Glomerular visceral epithelial cell (primary cell): ENCODE measurements around the gene PTPN2.

Experiments
- DNase-seq: peaks from one replicate; pipeline ENCODE4 v3.0.0-alpha.2; 2016; ENCODE audit errors: extremely low spot score

The PTPN2 gene

GRCh38 chr18:12857991-12858544 is 26.0 kb downstream of the PTPN2 start:
- no peak for DNase-seq

GRCh38 chr18:12857215-12857905 is 26.7 kb downstream of the PTPN2 start:
- DNase-seq, result no peak

- no peak for DNase-seq
These were observed 28.1 kb downstream of the PTPN2 start for GRCh38 chr18:12855916-12856315.

- no peak for DNase-seq
These were observed 31.3 kb downstream of the PTPN2 start for GRCh38 chr18:12852566-12853315.

GRCh38 chr18:12851716-12852115 is 32.3 kb downstream of the PTPN2 start:
- DNase-seq, result no peak

- DNase-seq, result no peak
These were observed 34.5 kb downstream of the PTPN2 start for GRCh38 chr18:12849548-12849947.

GRCh38 chr18:12848405-12848804 is 35.6 kb downstream of the PTPN2 start:
- DNase-seq, result no peak

GRCh38 chr18:12844391-12844790 is 39.6 kb downstream of the PTPN2 start:
- DNase-seq, result no peak

GRCh38 chr18:12843420-12844350 is 40.4 kb downstream of the PTPN2 start:
- no peak for DNase-seq

- no peak for DNase-seq
These were observed 41.3 kb downstream of the PTPN2 start for GRCh38 chr18:12842459-12843380.

- DNase-seq, result no peak
These were observed 43.0 kb downstream of the PTPN2 start for GRCh38 chr18:12841070-12841469.

GRCh38 chr18:12840382-12840781 is 43.7 kb downstream of the PTPN2 start:
- no peak for DNase-seq

GRCh38 chr18:12839526-12840196 is 44.4 kb downstream of the PTPN2 start:
- DNase-seq, result peak; percentile 4

- peak; percentile 4 for DNase-seq
These were observed 44.9 kb downstream of the PTPN2 start for GRCh38 chr18:12839057-12839525.

- DNase-seq, result peak; percentile 95
These were observed 45.8 kb downstream of the PTPN2 start for GRCh38 chr18:12838178-12838634.

GRCh38 chr18:12837747-12838146 is 46.3 kb downstream of the PTPN2 start:
- no peak for DNase-seq

GRCh38 chr18:12836551-12836950 is 47.5 kb downstream of the PTPN2 start:
- DNase-seq, result no peak

GRCh38 chr18:12828116-12829051 is 55.7 kb downstream of the PTPN2 start:
- no peak for DNase-seq

- no peak for DNase-seq
These were observed 56.4 kb downstream of the PTPN2 start for GRCh38 chr18:12827588-12827987.
